Measurements from ENCODE around the gene SERPINB12.

The SERPINB12 gene

GRCh38 chr18:63550068-63550467 is 7.9 kb downstream of the SERPINB12 start:
- DNase-seq (ENCODE audit: low read depth, low spot score) = no peak

- DNase-seq (ENCODE audit: low read depth, low spot score) = no peak
These were observed 9.6 kb downstream of the SERPINB12 start for GRCh38 chr18:63551769-63552168.

- no peak for DNase-seq (ENCODE audit: low read depth, low spot score)
These were observed 10.4 kb downstream of the SERPINB12 start for GRCh38 chr18:63552581-63552980.

GRCh38 chr18:63553081-63553480 is 10.9 kb downstream of the SERPINB12 start:
- DNase-seq (ENCODE audit: low read depth, low spot score) = no peak

- no peak for DNase-seq (ENCODE audit: low read depth, low spot score)
These were observed 17.7 kb downstream of the SERPINB12 start for GRCh38 chr18:63559567-63560491.

- DNase-seq (ENCODE audit: low read depth, low spot score) = no peak
These were observed 20.1 kb downstream of the SERPINB12 start for GRCh38 chr18:63562284-63562683.

- DNase-seq (ENCODE audit: low read depth, low spot score) = no peak
These were observed 21.9 kb downstream of the SERPINB12 start for GRCh38 chr18:63564021-63564420.

- DNase-seq (ENCODE audit: low read depth, low spot score) = no peak
These were observed 22.4 kb downstream of the SERPINB12 start for GRCh38 chr18:63564561-63564960.

GRCh38 chr18:63567276-63567675 is 25.1 kb downstream of the SERPINB12 start:
- DNase-seq (ENCODE audit: low read depth, low spot score) = no peak

- no peak for DNase-seq (ENCODE audit: low read depth, low spot score)
These were observed 25.7 kb downstream of the SERPINB12 start for GRCh38 chr18:63567825-63568224.

GRCh38 chr18:63570721-63571120 is 28.6 kb downstream of the SERPINB12 start:
- DNase-seq (ENCODE audit: low read depth, low spot score) = no peak

GRCh38 chr18:63575681-63576080 is 33.5 kb downstream of the SERPINB12 start:
- no peak for DNase-seq (ENCODE audit: low read depth, low spot score)

- DNase-seq (ENCODE audit: low read depth, low spot score) = no peak
These were observed 36.3 kb downstream of the SERPINB12 start for GRCh38 chr18:63578357-63578958.

GRCh38 chr18:63579616-63580015 is 37.4 kb downstream of the SERPINB12 start:
- no peak for DNase-seq (ENCODE audit: low read depth, low spot score)

- no peak for DNase-seq (ENCODE audit: low read depth, low spot score)
These were observed 43.8 kb downstream of the SERPINB12 start for GRCh38 chr18:63585988-63586387.

GRCh38 chr18:63586431-63586830 is 44.3 kb downstream of the SERPINB12 start:
- DNase-seq (ENCODE audit: low read depth, low spot score) = no peak

GRCh38 chr18:63586966-63587365 is 44.8 kb downstream of the SERPINB12 start, which contains the start of gene SERPINB13:
SERPINB13 (plus strand) TSS chr18:63587343; CDS start chr18:63588668, 1,325 bp downstream.
- no peak for DNase-seq (ENCODE audit: low read depth, low spot score)

GRCh38 chr18:63588909-63589308 is 46.7 kb downstream of the SERPINB12 start:
- DNase-seq (ENCODE audit: low read depth, low spot score) = no peak

GRCh38 chr18:63590373-63590772 is 48.2 kb downstream of the SERPINB12 start:
- no peak for DNase-seq (ENCODE audit: low read depth, low spot score)

GRCh38 chr18:63590966-63591695 is 49.0 kb downstream of the SERPINB12 start:
- no peak for DNase-seq (ENCODE audit: low read depth, low spot score)

GRCh38 chr18:63591725-63592124 is 49.6 kb downstream of the SERPINB12 start:
- no peak for DNase-seq (ENCODE audit: low read depth, low spot score)

GRCh38 chr18:63592471-63592870 is 50.3 kb downstream of the SERPINB12 start:
- no peak for DNase-seq (ENCODE audit: low read depth, low spot score)
